Esophagus muscularis mucosa (tissue), 4 donors: ENCODE measurements around the gene CUBN. TPM values are rescaled to one million over a fixed set of nuclear protein-coding genes. Genes with fewer than 3 reads are reported as not detected.

ENCODE experiments used
- DNase-seq: peaks from one replicate; pipeline ENCODE4 v3.0.0-alpha.2; 2017; ENCODE audit errors: extremely low spot score
- H3K27ac ChIP-seq, 4 donors: fragments of 200-600 bp; sonication (generic); replicated peaks in 1 of 4; 1 replicate in 3 of 4; 2 replicates in 1 of 4; pipeline ENCODE4 v1.5.1; 2016 to 2019; ENCODE audit warnings: mild to moderate bottlenecking in 1 of 4
- H3K27me3 ChIP-seq, 4 donors: fragments of 200-600 bp; sonication (generic); one replicate each; pipeline versions ENCODE4 v1.5.1 to v1.6.0; 2016 to 2019
- H3K36me3 ChIP-seq, 4 donors: fragments of 200-600 bp; sonication (generic); one replicate each; pipeline ENCODE4 v1.5.1; 2016 to 2019
- H3K4me1 ChIP-seq, 4 donors: fragments of 200-600 bp; sonication (generic); one replicate each; pipeline ENCODE4 v1.5.1; 2016 to 2019
- H3K4me3 ChIP-seq, 4 donors: fragments of 200-600 bp; sonication (generic); 1 replicate in 2 of 4; 2 replicates in 2 of 4; pipeline ENCODE4 v1.5.1; 2016 to 2019; ENCODE audit warnings: mild to moderate bottlenecking in 4 of 4, moderate library complexity in 1 of 4
- H3K9me3 ChIP-seq, 4 donors: fragments of 200-600 bp; sonication (generic); 1 replicate in 3 of 4; 2 replicates in 1 of 4; pipeline ENCODE4 v1.5.1; 2016 to 2019
- EP300 ChIP-seq: sonication (generic); formaldehyde crosslinking; IDR thresholded peaks from one replicate; pipeline ENCODE4 v1.6.1; 2017; ENCODE audit warnings: antibody characterized with exemption
- POLR2A ChIP-seq: fragments of 450-650 bp; IDR thresholded peaks from one replicate; pipeline ENCODE4 v1.6.1; 2017; ENCODE audit warnings: antibody characterized with exemption, moderate library complexity, mild to moderate bottlenecking, low read depth
- POLR2AphosphoS5 ChIP-seq, 2 donors: sonication (generic); formaldehyde crosslinking; IDR thresholded peaks; one replicate each; pipeline ENCODE4 v1.6.1; 2017; ENCODE audit warnings: antibody characterized with exemption in 2 of 2
- WGBS: methylation state at CpG from one replicate; pipeline ENCODE4 v1.1.5; 2018; 5-methylcytosine and 5-hydroxymethylcytosine counted together
- intact Hi-C: fragments of 100-400 bp; cut with DNase I; formaldehyde crosslinking; loops from one replicate; pipeline ENCODE4 v1.15.1; 2023
- total RNA-seq, 4 donors: library from RNA; depleted of rRNA; stranded (reverse); fragments of >200 nt; gene quantifications; one replicate each; pipeline versions ENCODE4 v1.1.0 to v1.2.1, GENCODE V29; 2016
- TF ChIP-seq, protein P1 (sequence below), 3 experiments: fragments of 200-600 bp in 2 of 3; fragments of 450-650 bp in 1 of 3; sonication (generic) in 2 of 3; IDR thresholded peaks; one replicate each; pipeline ENCODE4 v1.5.1; 2017 to 2019; ENCODE audit warnings: antibody characterized with exemption in 3 of 3, mild to moderate bottlenecking in 2 of 3, moderate library complexity in 1 of 3

Gene CUBN
- total RNA-seq, 4 donors from 2014 or later = 1.3 to 4.6 (median 2.3) TPM

DNA sequence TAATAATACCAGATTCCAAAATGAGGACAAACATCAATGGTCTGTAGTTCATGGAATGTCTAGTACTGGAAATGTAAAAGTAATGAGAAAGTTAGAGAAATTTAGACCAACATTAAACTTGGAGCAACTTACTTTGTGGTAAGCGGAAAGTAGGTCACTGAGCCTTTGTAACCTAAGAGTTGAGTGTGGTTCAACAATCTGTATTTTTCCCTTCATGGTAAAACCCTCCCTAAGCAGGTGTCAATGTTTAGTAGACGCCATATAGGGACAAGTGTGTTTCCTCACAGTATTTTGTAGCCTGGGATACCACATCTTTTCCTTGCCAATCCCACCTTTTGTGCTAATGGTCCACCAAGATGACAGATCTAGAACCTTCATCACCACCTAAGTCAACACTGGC, 245.1 kb downstream of the CUBN start:
- no peak for TF ChIP-seq EP300
- no peak for TF ChIP-seq POLR2A
- no peak for TF ChIP-seq POLR2AphosphoS5 (IDR thresholded peaks at IDR 0.05)
- TF ChIP-seq, protein P1, sequence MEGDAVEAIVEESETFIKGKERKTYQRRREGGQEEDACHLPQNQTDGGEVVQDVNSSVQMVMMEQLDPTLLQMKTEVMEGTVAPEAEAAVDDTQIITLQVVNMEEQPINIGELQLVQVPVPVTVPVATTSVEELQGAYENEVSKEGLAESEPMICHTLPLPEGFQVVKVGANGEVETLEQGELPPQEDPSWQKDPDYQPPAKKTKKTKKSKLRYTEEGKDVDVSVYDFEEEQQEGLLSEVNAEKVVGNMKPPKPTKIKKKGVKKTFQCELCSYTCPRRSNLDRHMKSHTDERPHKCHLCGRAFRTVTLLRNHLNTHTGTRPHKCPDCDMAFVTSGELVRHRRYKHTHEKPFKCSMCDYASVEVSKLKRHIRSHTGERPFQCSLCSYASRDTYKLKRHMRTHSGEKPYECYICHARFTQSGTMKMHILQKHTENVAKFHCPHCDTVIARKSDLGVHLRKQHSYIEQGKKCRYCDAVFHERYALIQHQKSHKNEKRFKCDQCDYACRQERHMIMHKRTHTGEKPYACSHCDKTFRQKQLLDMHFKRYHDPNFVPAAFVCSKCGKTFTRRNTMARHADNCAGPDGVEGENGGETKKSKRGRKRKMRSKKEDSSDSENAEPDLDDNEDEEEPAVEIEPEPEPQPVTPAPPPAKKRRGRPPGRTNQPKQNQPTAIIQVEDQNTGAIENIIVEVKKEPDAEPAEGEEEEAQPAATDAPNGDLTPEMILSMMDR (IDR thresholded peaks at IDR 0.05) = no peak
- H3K4me1 ChIP-seq = no peaks in the 10 kb centered on the region
- no peak overlapping the region for H3K4me3 ChIP-seq
- H3K36me3 ChIP-seq = no peaks in the 10 kb centered on the region
- no peak for DNase-seq
- WGBS = 96% methylated on average over 2 of the region's 2 CpGs
- intact Hi-C loops = no loop called here
- H3K27me3 ChIP-seq = no peaks in the 10 kb centered on the region
- no peaks in the 10 kb centered on the region for H3K9me3 ChIP-seq
- H3K27ac ChIP-seq = no peak overlapping the region

DNA sequence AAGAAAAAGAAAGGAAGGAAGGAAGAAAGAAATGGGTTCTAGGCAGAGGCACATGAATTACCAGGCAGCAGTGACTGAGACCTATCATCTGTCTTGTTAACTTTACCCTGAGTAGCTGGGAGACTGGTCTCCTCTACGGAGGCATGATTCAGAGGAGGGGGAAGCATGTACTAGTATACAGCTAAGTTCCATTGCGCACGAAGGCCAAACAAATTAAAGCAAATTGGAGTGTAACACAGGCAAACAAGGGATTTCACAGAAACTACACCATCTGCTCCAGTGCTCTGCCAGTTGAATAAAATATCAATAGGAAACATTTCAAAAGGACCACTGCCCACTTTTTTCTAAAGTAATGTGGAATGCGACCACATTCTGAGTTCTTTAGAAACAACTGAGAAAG, 246.5 kb downstream of the CUBN start:
- no peak overlapping the region for H3K4me3 ChIP-seq
- no peak for TF ChIP-seq POLR2AphosphoS5 (IDR thresholded peaks at IDR 0.05)
- no peak for TF ChIP-seq EP300
- TF ChIP-seq POLR2A = no peak
- TF ChIP-seq, protein P1 (IDR thresholded peaks at IDR 0.05) = no peak
- H3K27ac ChIP-seq = no peak overlapping the region
- H3K9me3 ChIP-seq = no peaks in the 10 kb centered on the region
- H3K36me3 ChIP-seq = no peaks in the 10 kb centered on the region
- no peaks in the 10 kb centered on the region for H3K4me1 ChIP-seq
- intact Hi-C loops = no loop called here
- H3K27me3 ChIP-seq = no peaks in the 10 kb centered on the region
- no peak for DNase-seq
- 90% methylated on average over 4 of the region's 4 CpGs for WGBS

DNA sequence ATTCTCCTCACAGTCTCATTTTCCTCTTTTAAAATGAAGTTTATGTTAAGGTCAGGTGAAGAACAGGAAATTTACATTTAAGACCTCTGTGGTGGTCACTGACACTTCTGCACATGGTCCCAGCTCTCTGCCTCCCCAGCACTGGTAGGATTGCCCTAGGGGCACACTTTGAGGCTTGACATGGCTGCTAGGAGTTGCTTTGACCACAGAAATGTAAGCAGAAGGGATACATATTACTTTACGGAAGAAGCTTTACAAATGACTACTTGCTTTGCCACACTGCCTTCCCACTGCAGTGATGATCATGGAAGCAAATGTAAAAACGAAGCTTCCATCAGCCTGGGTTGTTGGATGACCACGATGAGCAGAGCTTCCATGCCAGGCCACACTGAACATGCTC, 259.3 kb downstream of the CUBN start:
- intact Hi-C loops = no loop called here
- no peak for TF ChIP-seq POLR2AphosphoS5 (IDR thresholded peaks at IDR 0.05)
- TF ChIP-seq, protein P1 (IDR thresholded peaks at IDR 0.05) = no peak
- TF ChIP-seq POLR2A = no peak
- no peak for TF ChIP-seq EP300
- WGBS = 88% methylated on average over 3 of the region's 3 CpGs

DNA sequence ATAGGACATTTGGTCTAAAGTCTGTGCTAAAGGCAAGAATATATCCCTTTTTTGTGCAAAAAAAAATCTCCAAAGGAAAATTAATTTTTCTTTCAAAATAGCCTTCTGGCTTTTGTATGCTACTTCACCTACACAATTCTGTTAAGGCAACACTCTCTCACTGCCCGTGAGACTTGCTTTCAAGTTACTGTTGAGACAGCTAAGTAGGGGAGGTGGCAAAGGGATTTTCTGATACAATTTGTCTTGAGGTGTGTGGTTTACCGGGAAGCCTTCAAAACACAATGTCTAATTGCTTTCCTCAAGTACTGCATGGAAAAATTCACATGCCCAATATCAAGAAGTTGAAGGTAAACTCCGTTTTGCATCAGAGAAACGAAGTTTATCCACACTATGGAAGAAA, 261.6 kb downstream of the CUBN start:
- TF ChIP-seq POLR2A (no peak), POLR2AphosphoS5 (IDR thresholded peaks at IDR 0.05) (no peak), EP300 (no peak)
- TF ChIP-seq, protein P1 (IDR thresholded peaks at IDR 0.05) = no peak
- H3K9me3 ChIP-seq = no peaks in the 10 kb centered on the region
- no peak for DNase-seq
- WGBS = 56% methylated on average over 4 of the region's 4 CpGs
- H3K4me1 ChIP-seq = no peaks in the 10 kb centered on the region
- H3K27ac ChIP-seq = no peak overlapping the region
- H3K27me3 ChIP-seq = no peaks in the 10 kb centered on the region
- intact Hi-C loops = no loop called here
- no peak overlapping the region for H3K4me3 ChIP-seq
- H3K36me3 ChIP-seq = no peaks in the 10 kb centered on the region

More for the DNA sequence above, 259.3 kb downstream of the CUBN start:
- H3K4me3 ChIP-seq = no peak overlapping the region
- no peak overlapping the region for H3K27ac ChIP-seq
- H3K9me3 ChIP-seq = no peaks in the 10 kb centered on the region
- H3K27me3 ChIP-seq = no peaks in the 10 kb centered on the region
- H3K4me1 ChIP-seq = no peaks in the 10 kb centered on the region
- DNase-seq = no peak
- H3K36me3 ChIP-seq = no peaks in the 10 kb centered on the region

DNA sequence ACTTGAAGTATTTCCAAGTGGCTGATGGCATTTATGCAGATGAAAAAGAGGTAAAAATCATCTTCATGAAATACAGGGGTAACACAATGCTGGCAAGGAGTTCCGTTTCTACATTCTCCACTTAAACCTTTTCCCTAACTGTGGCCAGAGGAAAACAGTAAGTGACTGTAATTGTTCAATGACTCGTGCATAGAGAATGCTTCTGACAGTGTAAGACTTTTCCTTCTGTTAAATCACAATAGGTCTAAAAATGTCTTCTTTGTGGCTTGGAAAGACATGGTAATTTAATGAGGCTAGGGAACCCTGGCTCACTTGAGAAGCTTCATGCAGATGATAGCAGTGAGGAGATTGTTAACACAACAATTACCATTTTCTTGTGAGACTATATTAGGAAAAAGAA, 262.1 kb downstream of the CUBN start:
- Histone ChIP-seq H3K27ac (no peak overlapping the region), H3K4me1 (no peaks in the 10 kb centered on the region), H3K36me3 (no peaks in the 10 kb centered on the region), H3K27me3 (no peaks in the 10 kb centered on the region), H3K4me3 (no peak overlapping the region), H3K9me3 (no peaks in the 10 kb centered on the region)
- no peak for TF ChIP-seq EP300
- TF ChIP-seq, protein P1 (IDR thresholded peaks at IDR 0.05) = no peak
- TF ChIP-seq POLR2A = no peak
- no peak for TF ChIP-seq POLR2AphosphoS5 (IDR thresholded peaks at IDR 0.05)
- no peak for DNase-seq
- intact Hi-C loops = no loop called here
- 42% methylated on average over 2 of the region's 2 CpGs for WGBS
